ENCODE data around the gene SOX5.

DNA sequence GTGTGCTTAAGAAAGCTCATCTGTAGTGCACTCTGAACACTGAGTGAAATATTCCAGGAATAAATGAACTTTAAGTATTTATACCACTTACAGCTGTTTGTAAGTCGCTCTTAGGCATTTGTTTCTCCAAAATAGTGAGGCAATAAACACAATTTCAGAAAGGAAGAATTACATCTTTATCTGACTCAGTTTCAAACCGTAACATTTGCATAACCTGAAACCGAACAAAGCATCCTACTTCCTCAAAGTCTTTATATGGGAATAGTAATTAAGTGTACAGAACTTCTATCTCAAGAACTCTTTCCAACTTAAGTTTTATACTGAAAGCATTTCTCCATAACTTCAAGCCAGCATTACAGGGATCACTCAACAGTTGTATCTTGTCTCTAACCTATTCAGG, 58.4 kb downstream of the SOX5 start:
- no peak for TF ChIP-seq EZH2 (IDR thresholded peaks at IDR 0.05; ENCODE audit: borderline replicate concordance, insufficient read depth, low read depth, low read length, poor library complexity, severe bottlenecking)
- TF ChIP-seq, protein P1, sequence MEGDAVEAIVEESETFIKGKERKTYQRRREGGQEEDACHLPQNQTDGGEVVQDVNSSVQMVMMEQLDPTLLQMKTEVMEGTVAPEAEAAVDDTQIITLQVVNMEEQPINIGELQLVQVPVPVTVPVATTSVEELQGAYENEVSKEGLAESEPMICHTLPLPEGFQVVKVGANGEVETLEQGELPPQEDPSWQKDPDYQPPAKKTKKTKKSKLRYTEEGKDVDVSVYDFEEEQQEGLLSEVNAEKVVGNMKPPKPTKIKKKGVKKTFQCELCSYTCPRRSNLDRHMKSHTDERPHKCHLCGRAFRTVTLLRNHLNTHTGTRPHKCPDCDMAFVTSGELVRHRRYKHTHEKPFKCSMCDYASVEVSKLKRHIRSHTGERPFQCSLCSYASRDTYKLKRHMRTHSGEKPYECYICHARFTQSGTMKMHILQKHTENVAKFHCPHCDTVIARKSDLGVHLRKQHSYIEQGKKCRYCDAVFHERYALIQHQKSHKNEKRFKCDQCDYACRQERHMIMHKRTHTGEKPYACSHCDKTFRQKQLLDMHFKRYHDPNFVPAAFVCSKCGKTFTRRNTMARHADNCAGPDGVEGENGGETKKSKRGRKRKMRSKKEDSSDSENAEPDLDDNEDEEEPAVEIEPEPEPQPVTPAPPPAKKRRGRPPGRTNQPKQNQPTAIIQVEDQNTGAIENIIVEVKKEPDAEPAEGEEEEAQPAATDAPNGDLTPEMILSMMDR (IDR thresholded peaks at IDR 0.05), result no peak

Measured in B cell (primary cell).